H1 (cell line): ENCODE data around the gene ARHGEF11. TPM values are rescaled to one million over a fixed set of nuclear protein-coding genes. Genes with fewer than 3 reads are reported as not detected.

Source experiments
- CTCF ChIA-PET: fragments of 300-600 bp; sonication (Branson Sonifier 250); formaldehyde crosslinking; loops from one replicate; lab custom pipeline; 2021; ENCODE audit not compliant: partially characterized antibody; lab: Charles Lee
- POLR2A ChIA-PET: fragments of 300-600 bp; sonication (Branson Sonifier 250); formaldehyde crosslinking; loops from one replicate; lab custom pipeline; 2021; ENCODE audit warnings: inconsistent platforms; ENCODE audit not compliant: partially characterized antibody; lab: Charles Lee
- DNase-seq, 2 experiments: peaks; one replicate each; pipeline versions ENCODE4 v3.0.0 to v3.0.0-alpha.2; 2010 to 2022; ENCODE audit warnings: low spot score in 2 of 2, low read depth in 1 of 2, mixed read lengths in 1 of 2
- FAIRE-seq: peaks from 2 replicates; lab custom pipeline; 2011; peaks lifted over from hg19 to GRCh38; lab: Jason Lieb, UNC
- H2AFZ ChIP-seq: 2 replicates; pipeline ENCODE4 v1.8.1; 2012; ENCODE audit warnings: low read length, inconsistent platforms
- H2AK5ac ChIP-seq: 2 replicates; pipeline ENCODE4 v1.6.1; 2013; ENCODE audit warnings: low read depth, low read length
- H2BK120ac ChIP-seq: replicated peaks from 2 replicates; pipeline ENCODE3; 2013; ENCODE audit warnings: low read depth, low read length, inconsistent platforms
- H2BK12ac ChIP-seq: 2 replicates; pipeline ENCODE4 v1.6.1; 2013; ENCODE audit warnings: low read depth, low read length
- H2BK15ac ChIP-seq: 2 replicates; pipeline ENCODE4 v1.6.1; 2013; ENCODE audit warnings: low read length
- H2BK20ac ChIP-seq: 2 replicates; pipeline ENCODE4 v1.6.1; 2013; ENCODE audit warnings: low read length
- H2BK5ac ChIP-seq: 2 replicates; pipeline ENCODE4 v1.6.1; 2013; ENCODE audit warnings: low read depth, low read length
- H3K14ac ChIP-seq: 2 replicates; pipeline ENCODE4 v1.6.1; 2013; ENCODE audit warnings: inconsistent platforms; ENCODE audit not compliant: insufficient read length
- H3K18ac ChIP-seq: 2 replicates; pipeline ENCODE4 v1.6.1; 2013; ENCODE audit warnings: low read length; ENCODE audit errors: extremely low read depth
- H3K23ac ChIP-seq: 2 replicates; pipeline ENCODE4 v1.6.1; 2013; ENCODE audit warnings: inconsistent platforms; ENCODE audit not compliant: insufficient read length
- H3K23me2 ChIP-seq: 2 replicates; pipeline ENCODE4 v1.6.1; 2013; ENCODE audit warnings: low read depth, low read length
- H3K27ac ChIP-seq: 2 replicates; pipeline ENCODE4 v1.6.1; 2011; ENCODE audit warnings: low read depth, low read length, inconsistent platforms
- H3K27me3 ChIP-seq, 4 experiments: replicated peaks in 1 of 4; 1 replicate in 1 of 4; 2 replicates in 3 of 4; pipeline versions ENCODE4 v1.6.1 to v1.8.1; 2011 to 2013; ENCODE audit warnings: low read length in 3 of 4, mild to moderate bottlenecking in 3 of 4, inconsistent platforms in 2 of 4, mixed read lengths in 2 of 4, moderate library complexity in 1 of 4; ENCODE audit not compliant: control insufficient read depth in 3 of 4, insufficient read depth in 3 of 4; ENCODE audit errors: extremely low read depth in 1 of 4
- H3K36me3 ChIP-seq, 4 experiments: 2 replicates each; pipeline versions ENCODE4 v1.6.1 to v1.8.1; 2011 to 2013; ENCODE audit warnings: mild to moderate bottlenecking in 4 of 4, low read length in 3 of 4, moderate library complexity in 2 of 4, control low read depth in 1 of 4, inconsistent platforms in 1 of 4; ENCODE audit not compliant: insufficient read depth in 4 of 4, control insufficient read depth in 2 of 4
- H3K4ac ChIP-seq: replicated peaks from 2 replicates; pipeline ENCODE3; 2013; ENCODE audit warnings: low read length, low read depth, mixed read lengths, inconsistent platforms; ENCODE audit not compliant: insufficient read length
- H3K4me1 ChIP-seq, 4 experiments: replicated peaks in 1 of 4; 1 replicate in 1 of 4; 2 replicates in 3 of 4; pipeline versions ENCODE4 v1.6.1 to v1.8.1; 2011 to 2013; ENCODE audit warnings: low read length in 3 of 4, inconsistent platforms in 2 of 4, mixed read lengths in 1 of 4; ENCODE audit not compliant: insufficient read depth in 4 of 4, control insufficient read depth in 3 of 4
- H3K4me2 ChIP-seq, 2 experiments: 2 replicates each; pipeline versions ENCODE4 v1.6.1 to v1.8.1; 2011 to 2013; ENCODE audit warnings: low read depth in 2 of 2, low read length in 2 of 2, control low read depth in 1 of 2, inconsistent platforms in 1 of 2, mild to moderate bottlenecking in 1 of 2; ENCODE audit not compliant: insufficient read depth in 1 of 2
- H3K4me3 ChIP-seq, 4 experiments: fragments of 200-600, 300-600 bp in 1 of 4; sonication (generic), shearing (Covaris generic), sonication (Bioruptor Twin) in 1 of 4; 2 replicates each; pipeline versions ENCODE4 v1.5.1 to v1.8.1; 2011 to 2016; ENCODE audit warnings: low read length in 4 of 4, low read depth in 3 of 4, control low read depth in 2 of 4, inconsistent platforms in 2 of 4, mild to moderate bottlenecking in 2 of 4, mixed read lengths in 1 of 4, moderate library complexity in 1 of 4; ENCODE audit not compliant: insufficient read depth in 2 of 4; ENCODE audit errors: extremely low read depth in 1 of 4
- H3K56ac ChIP-seq: replicated peaks from 2 replicates; pipeline ENCODE3; 2013; ENCODE audit warnings: low read depth, mild to moderate bottlenecking, mixed read lengths, low read length, inconsistent platforms; ENCODE audit not compliant: insufficient read length
- H3K79me1 ChIP-seq: 2 replicates; pipeline ENCODE4 v1.6.1; 2013; ENCODE audit warnings: low read depth, low read length, control low read depth
- H3K79me2 ChIP-seq, 2 experiments: 2 replicates each; pipeline versions ENCODE4 v1.6.1 to v1.8.1; 2012 to 2013; ENCODE audit warnings: low read length in 2 of 2, mild to moderate bottlenecking in 2 of 2, inconsistent platforms in 1 of 2; ENCODE audit not compliant: insufficient read depth in 2 of 2, control insufficient read depth in 1 of 2
- H3K9ac ChIP-seq, 4 experiments: replicated peaks in 1 of 4; 1 replicate in 1 of 4; 2 replicates in 3 of 4; pipeline versions ENCODE4 v1.6.1 to v1.8.1; 2011 to 2013; ENCODE audit warnings: low read depth in 3 of 4, low read length in 3 of 4, control low read depth in 2 of 4, mild to moderate bottlenecking in 2 of 4, moderate library complexity in 2 of 4, inconsistent platforms in 1 of 4; ENCODE audit errors: extremely low read depth in 1 of 4
- H3K9me3 ChIP-seq, 2 experiments: 2 replicates each; pipeline versions ENCODE4 v1.6.1 to v1.8.1; 2012 to 2013; ENCODE audit warnings: mild to moderate bottlenecking in 2 of 2, moderate library complexity in 2 of 2, control low read depth in 1 of 2, inconsistent platforms in 1 of 2, low read depth in 1 of 2, low read length in 1 of 2, mixed read lengths in 1 of 2; ENCODE audit not compliant: insufficient read depth in 2 of 2
- H4K20me1 ChIP-seq, 2 experiments: replicated peaks in 1 of 2; 2 replicates each; pipeline versions ENCODE3 to v1.8.1; 2011 to 2013; ENCODE audit warnings: inconsistent platforms in 2 of 2, low read length in 2 of 2, mild to moderate bottlenecking in 1 of 2; ENCODE audit not compliant: insufficient read depth in 2 of 2, control insufficient read depth in 1 of 2
- H4K5ac ChIP-seq: 2 replicates; pipeline ENCODE4 v1.6.1; 2013; ENCODE audit warnings: low read length, low read depth, mixed read lengths, inconsistent platforms; ENCODE audit not compliant: insufficient read length
- H4K8ac ChIP-seq: 2 replicates; pipeline ENCODE4 v1.8.0; 2013; ENCODE audit warnings: mild to moderate bottlenecking, moderate library complexity, low read length, inconsistent platforms; ENCODE audit not compliant: insufficient read depth; ENCODE audit errors: extremely low read depth
- H4K91ac ChIP-seq: replicated peaks from 2 replicates; pipeline ENCODE3; 2013; ENCODE audit warnings: low read length, mixed read lengths, inconsistent platforms; ENCODE audit not compliant: insufficient read length
- BCL11A ChIP-seq, 2 experiments: IDR thresholded peaks; one replicate each; pipeline ENCODE4 v1.6.1; 2011; ENCODE audit warnings: low read depth in 2 of 2, low read length in 2 of 2, mild to moderate bottlenecking in 2 of 2
- E2F6 ChIP-seq: IDR thresholded peaks from 2 replicates; pipeline ENCODE4 v1.6.1; 2012; ENCODE audit warnings: inconsistent platforms
- EGR1 ChIP-seq: IDR thresholded peaks from 2 replicates; pipeline ENCODE4 v1.6.1; 2011; ENCODE audit warnings: low read depth, low read length, borderline replicate concordance
- EP300 ChIP-seq, 2 experiments: IDR thresholded peaks; 1 replicate in 1 of 2; 2 replicates in 1 of 2; pipeline ENCODE4 v1.6.1; 2011 to 2012; ENCODE audit warnings: low read depth in 2 of 2, low read length in 2 of 2, mild to moderate bottlenecking in 2 of 2, borderline replicate concordance in 1 of 2, inconsistent platforms in 1 of 2, moderate library complexity in 1 of 2
- FOSL1 ChIP-seq: IDR thresholded peaks from 2 replicates; pipeline ENCODE4 v1.6.1; 2011; ENCODE audit warnings: mild to moderate bottlenecking, low read depth, low read length, moderate library complexity; ENCODE audit not compliant: insufficient read depth
- JUND ChIP-seq: IDR thresholded peaks from 2 replicates; pipeline ENCODE4 v1.6.1; 2011; ENCODE audit warnings: mild to moderate bottlenecking, improper control_type of control experiment, low read length
- KDM4A ChIP-seq: IDR thresholded peaks from one replicate; pipeline ENCODE4 v1.7.1; 2012; ENCODE audit warnings: low read depth, mild to moderate bottlenecking, moderate library complexity, low read length, inconsistent platforms; ENCODE audit not compliant: severe bottlenecking
- RAD21 ChIP-seq, 2 experiments: IDR thresholded peaks in 1 of 2; conservative IDR thresholded peaks in 1 of 2; 2 replicates each; pipeline ENCODE4 v1.6.1; 2011; ENCODE audit warnings: low read depth in 2 of 2, low read length in 2 of 2, improper control_type of control experiment in 1 of 2, inconsistent platforms in 1 of 2, mild to moderate bottlenecking in 1 of 2, moderate library complexity in 1 of 2
- SUZ12 ChIP-seq: fragments of 200-600 bp; sonication (generic); IDR thresholded peaks from 2 replicates; pipeline ENCODE4 v1.6.1; 2012; ENCODE audit warnings: mild to moderate bottlenecking, inconsistent platforms, low read length, moderate library complexity, mixed read lengths
- TAF1 ChIP-seq: IDR thresholded peaks from 2 replicates; pipeline ENCODE4 v1.6.1; 2011; ENCODE audit warnings: mild to moderate bottlenecking, low read depth, low read length
- TCF12 ChIP-seq: IDR thresholded peaks from 2 replicates; pipeline ENCODE4 v1.6.1; 2011; ENCODE audit warnings: low read depth, mild to moderate bottlenecking, low read length
- WGBS, 2 experiments: shearing (Covaris generic) in 1 of 2; methylation state at CpG; one replicate each; pipeline versions ENCODE4 v1.1.6 to v1.1.7; 2013 to 2015; ENCODE audit warnings: low lambda C conversion rate in 2 of 2, mixed read lengths in 2 of 2, inconsistent platforms in 1 of 2, low coverage in 1 of 2, missing lambda C conversion rate in 1 of 2; ENCODE audit not compliant: insufficient replicate concordance in 2 of 2, insufficient coverage in 1 of 2, insufficient read length in 1 of 2; ENCODE audit errors: extremely low coverage in 1 of 2, missing lambda C conversion rate in 1 of 2; 5-methylcytosine and 5-hydroxymethylcytosine counted together
- polyA plus RNA-seq, 7 experiments: library from polyadenylated mRNA; depleted of rRNA in 3 of 7; stranded (reverse) in 5 of 7; unstranded in 2 of 7; fragments of >200 nt in 5 of 7; fragments of 200-250 nt in 2 of 7; gene quantifications; 1 replicate in 5 of 7; 2 replicates in 1 of 7; 4 replicates in 1 of 7; pipeline versions ENCODE4 v1.2.1 to v1.2.3, GENCODE V29; 2011 to 2013; ENCODE audit warnings: missing spikeins in 2 of 7, mixed read lengths in 2 of 7
- total RNA-seq: library from RNA; stranded (reverse); fragmentation: NEBNext Ultra II Directional; extraction: Animal tissue kit (Norgen Biotek cat#: 25700); gene quantifications from 2 replicates; pipeline ENCODE4 v1.2.1, GENCODE V29; 2021

Gene ARHGEF11
- total and polyA plus RNA-seq, 2 of the 8 experiments (the other 6 are each of a cell fraction or from before 2014, with no cell fraction given) = 19.9 to 33.1 TPM

- Histone ChIP-seq H2AK5ac (no peak overlapping the region), H2AFZ (no peak overlapping the region), H3K4ac (no peak overlapping the region), H3K23ac (no peak overlapping the region), H3K4me2 (no peak overlapping the region), H3K27ac (no peak overlapping the region), H3K27me3 (no peaks in the 10 kb centered on the region), H3K9ac (no peak overlapping the region), H3K4me3 (no peak overlapping the region), H2BK5ac (no peak overlapping the region), H4K5ac (no peak overlapping the region), H3K56ac (no peak overlapping the region), H3K36me3 (no peaks in the 10 kb centered on the region; a peak in 1 of 8 replicates), H3K79me1 (peaks cover 7% of the 10 kb centered on the region; the same call in 1 of the 2 replicates), H2BK15ac (no peak overlapping the region), H2BK20ac (no peak overlapping the region), H2BK12ac (no peak overlapping the region), H4K20me1 (peaks cover 1 to 13% of the 10 kb centered on the region in 2 experiments), H3K9me3 (no peaks in the 10 kb centered on the region), H3K14ac (no peak overlapping the region), H4K8ac (no peak overlapping the region), H3K18ac (no peak overlapping the region), H4K91ac (no peak overlapping the region), H3K4me1 (no peaks in the 10 kb centered on the region), H3K79me2 (peaks cover 0 to 22% of the 10 kb centered on the region in 2 experiments; a peak in 2 of 4 replicates), H2BK120ac (no peak overlapping the region), H3K23me2 (no peaks in the 10 kb centered on the region)
- WGBS, 2 experiments = 89% methylated on average over 6 of the region's 6 CpGs; no CpG with 5 or more reads in 1 of the 2 experiments
- DNase-seq (no peak), FAIRE-seq (no peak)
- ChIA-PET CTCF (interaction anchor here (0.7 to 2.4 kb wide), 4 partner anchors 45 to 468 kb away, joined by 3 to 6 read pairs (median 5); no protein-coding TSS in a partner anchor), POLR2A (no interaction called here)
- TF ChIP-seq EGR1 (no peak), JUND (no peak), FOSL1 (no peak), E2F6 (no peak), TAF1 (no peak), KDM4A (no peak), BCL11A (IDR thresholded peaks at IDR 0.05; ENCODE audit: low read depth in 2 of 2, low read length in 2 of 2) (no peak), SUZ12 (no peak), EP300 (IDR thresholded peaks at IDR 0.05; ENCODE audit: borderline replicate concordance in 1 of 2, low read depth in 2 of 2, low read length in 2 of 2) (no peak), RAD21 (IDR thresholded peaks at IDR 0.05 in 1 of 2, conservative IDR thresholded peaks at IDR 0.05 in 1 of 2; ENCODE audit: low read depth in 2 of 2, low read length in 2 of 2) (no peak), TCF12 (no peak)
Measured at GRCh38 chr1:156993426-156994147, 52.0 kb downstream of the ARHGEF11 start.
